GM12891 (cell line): ENCODE results near the gene HOXD1.

Source experiments
- POLR2A ChIP-seq: IDR thresholded peaks from 2 replicates; pipeline ENCODE4 v1.6.1; 2011; ENCODE audit warnings: low read depth, low read length, control low read depth
- TAF1 ChIP-seq: IDR thresholded peaks from 2 replicates; pipeline ENCODE4 v1.6.1; 2011; ENCODE audit warnings: low read depth, low read length, control low read depth

DNA sequence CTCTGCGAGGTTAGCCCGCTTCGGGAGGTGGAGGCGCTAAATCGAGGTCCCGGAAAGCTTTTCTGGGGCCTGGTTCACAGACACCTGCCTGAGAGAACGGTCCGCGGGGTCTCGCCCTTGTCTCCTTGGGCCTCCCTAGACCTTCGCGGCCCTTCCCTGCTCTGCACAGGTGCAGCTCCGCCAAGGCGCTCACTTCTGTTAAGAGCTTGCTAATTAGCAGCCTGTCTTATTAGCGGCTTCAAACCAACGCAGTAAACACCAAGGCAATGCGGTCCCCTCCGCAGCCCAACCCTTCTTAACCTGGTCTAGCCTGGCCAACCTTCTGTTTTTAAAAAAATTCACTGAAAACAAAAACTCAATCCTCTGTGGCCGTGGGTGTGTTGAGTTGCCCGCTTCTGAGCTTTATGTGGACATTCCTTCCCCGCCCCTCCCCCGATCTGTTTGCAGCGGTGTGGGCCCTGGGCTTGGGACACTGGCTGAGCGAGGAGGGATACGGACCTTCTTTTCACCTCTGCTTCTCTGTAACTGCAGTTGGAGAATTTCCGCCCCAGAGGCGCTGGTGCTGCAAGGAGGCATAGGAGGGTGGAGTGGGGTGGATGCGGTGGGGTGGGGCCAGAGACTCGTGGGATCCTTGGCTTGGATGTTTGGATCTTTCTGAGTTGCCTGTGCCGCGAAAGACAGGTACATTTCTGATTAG is 40.5 kb upstream of the HOXD1 start:
- no peak for TF ChIP-seq TAF1
- no peak for TF ChIP-seq POLR2A
